Activated naive CD4-positive, alpha-beta T cell treated with anti-CD3 and anti-CD28 coated beads for 36 hours (primary cell): Measurements from ENCODE around the gene GLI2. TPM values are rescaled to one million over a fixed set of nuclear protein-coding genes. Genes with fewer than 3 reads are reported as not detected.

Experiments used
- CTCF ChIA-PET: fragments of 350-600 bp; sonication (Branson Sonifier 250); formaldehyde crosslinking; loops from one replicate; lab custom pipeline; 2021; ENCODE audit warnings: antibody characterized with exemption; lab: Charles Lee
- DNase-seq: peaks from one replicate; pipeline ENCODE4 v3.0.0-alpha.2; 2020
- H3K27ac Mint-ChIP-seq: one replicate; pipeline ENCODE4 v1.8.0; 2021; ENCODE audit warnings: mild to moderate bottlenecking, mixed read lengths
- H3K27me3 Mint-ChIP-seq: one replicate; pipeline ENCODE4 v1.8.0; 2021; ENCODE audit warnings: low read depth, mixed read lengths
- H3K36me3 Mint-ChIP-seq: one replicate; pipeline ENCODE4 v1.8.0; 2021; ENCODE audit warnings: low read depth, mixed read lengths
- H3K4me1 Mint-ChIP-seq: one replicate; pipeline ENCODE4 v1.8.0; 2021; ENCODE audit warnings: low read depth, mixed read lengths
- H3K4me3 Mint-ChIP-seq: one replicate; pipeline ENCODE4 v1.8.0; 2021; ENCODE audit warnings: mild to moderate bottlenecking, moderate library complexity, mixed read lengths
- H3K9me3 Mint-ChIP-seq: one replicate; pipeline ENCODE4 v1.8.0; 2021; ENCODE audit warnings: mixed read lengths
- intact Hi-C: fragments of 100-400 bp; cut with micrococcal nuclease; formaldehyde crosslinking; loops from one replicate; pipeline ENCODE4 v1.15.1; 2023
- total RNA-seq, 2 experiments: library from RNA; stranded (reverse); gene quantifications; one replicate each; pipeline ENCODE4 v1.2.3, GENCODE V29; 2021

Gene GLI2
- total RNA-seq, 2 experiments from 2014 or later, result not detected

DNA sequence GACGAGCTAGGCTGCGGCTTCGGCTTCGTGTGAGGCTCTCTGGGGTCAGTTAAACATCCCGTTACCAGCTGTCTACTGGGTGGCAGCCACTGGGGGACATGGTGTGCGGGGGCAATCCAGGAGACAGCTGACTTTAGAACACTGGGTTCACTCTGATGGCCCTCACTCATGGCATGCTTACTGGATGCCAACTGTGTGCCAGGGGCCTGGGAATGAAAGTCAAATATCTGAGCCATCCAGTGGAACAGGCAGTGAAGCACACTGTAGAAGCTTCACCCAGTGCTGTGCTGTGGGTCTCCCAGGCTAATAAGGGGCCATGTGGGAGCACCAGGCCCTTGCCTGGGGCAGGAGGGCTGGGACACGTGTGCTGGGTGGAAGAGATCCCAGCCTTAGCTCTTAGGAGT lies 48.3 kb downstream of the GLI2 start:
- Mint-ChIP-seq H3K4me3 (no peak overlapping the region), H3K4me1 (peaks cover 4% of the 10 kb centered on the region), H3K27me3 (no peaks in the 10 kb centered on the region), H3K27ac (no peak overlapping the region), H3K9me3 (no peaks in the 10 kb centered on the region), H3K36me3 (no peaks in the 10 kb centered on the region)
- CTCF ChIA-PET, result no interaction called here
- intact Hi-C loops, result no loop called here
- no peak for DNase-seq
